Colonic mucosa (tissue), 4 donors: ENCODE data around the gene C4BPB. TPM values are rescaled to one million over a fixed set of nuclear protein-coding genes. Genes with fewer than 3 reads are reported as not detected.

Source experiments
- DNase-seq: peaks from one replicate; pipeline ENCODE4 v3.0.0-alpha.2; 2020
- H3K27ac ChIP-seq: fragments of 200-600 bp; one replicate; pipeline ENCODE4 v1.8.0; 2021
- H3K27me3 ChIP-seq: fragments of 200-600 bp; one replicate; pipeline ENCODE4 v1.8.0; 2021
- H3K36me3 ChIP-seq: fragments of 200-600 bp; one replicate; pipeline ENCODE4 v1.8.0; 2021
- H3K4me1 ChIP-seq: fragments of 200-600 bp; one replicate; pipeline ENCODE4 v1.8.0; 2021; ENCODE audit warnings: mild to moderate bottlenecking
- H3K4me3 ChIP-seq: fragments of 200-600 bp; one replicate; pipeline ENCODE4 v1.8.0; 2021
- H3K9ac ChIP-seq, 2 donors: one replicate each; pipeline ENCODE4 v1.7.0; 2013; ENCODE audit warnings: control low read depth in 2 of 2, low read depth in 2 of 2, low read length in 2 of 2
- H3K9me3 ChIP-seq: fragments of 200-600 bp; one replicate; pipeline ENCODE4 v1.8.0; 2021
- CTCF ChIP-seq: fragments of 200-600 bp; IDR thresholded peaks from one replicate; pipeline ENCODE4 v1.8.0; 2022; ENCODE audit warnings: antibody characterized with exemption, mild to moderate bottlenecking
- intact Hi-C: fragments of 100-400 bp; cut with DNase I; formaldehyde crosslinking; loops from one replicate; pipeline ENCODE4 v1.14.1; 2022
- total RNA-seq, 2 donors: library from RNA; stranded (reverse); fragmentation: NEBNext Ultra II Directional in 1 of 2; extraction: Animal tissue kit (Norgen Biotek cat#: 25700) in 1 of 2; gene quantifications; one replicate each; pipeline ENCODE4 v1.2.1, GENCODE V29; 2021
- donor health status: healthy.
- donor health status: DM: no; HTN: no; CAD: no.
- donor health status: DM: no; HTN: no; CAD: no.

C4BPB gene
- total RNA-seq, 2 donors from 2014 or later, result 5.0 to 9.6 TPM

- intact Hi-C loops, result no loop called here
- Histone ChIP-seq H3K9me3 (no peaks in the 10 kb centered on the region), H3K27ac (no peak overlapping the region), H3K9ac (no peak overlapping the region), H3K27me3 (no peaks in the 10 kb centered on the region), H3K4me1 (no peaks in the 10 kb centered on the region), H3K36me3 (no peaks in the 10 kb centered on the region), H3K4me3 (no peak overlapping the region)
- TF ChIP-seq CTCF, result no peak
- DNase-seq, result no peak
Measured at GRCh38 chr1:207093944-207094343, 5.3 kb downstream of the C4BPB start.

- no peak overlapping the region for H3K4me3 ChIP-seq
- no peaks in the 10 kb centered on the region for H3K36me3 ChIP-seq
- TF ChIP-seq CTCF, result no peak
- no peaks in the 10 kb centered on the region for H3K9me3 ChIP-seq
- H3K27me3 ChIP-seq, result no peaks in the 10 kb centered on the region
- no peak for DNase-seq
- no peaks in the 10 kb centered on the region for H3K4me1 ChIP-seq
- intact Hi-C loops, result no loop called here
- no peak overlapping the region for H3K27ac ChIP-seq
- H3K9ac ChIP-seq, result no peak overlapping the region
Measured at GRCh38 chr1:207097871-207098324, 9.2 kb downstream of the C4BPB start.

DNA sequence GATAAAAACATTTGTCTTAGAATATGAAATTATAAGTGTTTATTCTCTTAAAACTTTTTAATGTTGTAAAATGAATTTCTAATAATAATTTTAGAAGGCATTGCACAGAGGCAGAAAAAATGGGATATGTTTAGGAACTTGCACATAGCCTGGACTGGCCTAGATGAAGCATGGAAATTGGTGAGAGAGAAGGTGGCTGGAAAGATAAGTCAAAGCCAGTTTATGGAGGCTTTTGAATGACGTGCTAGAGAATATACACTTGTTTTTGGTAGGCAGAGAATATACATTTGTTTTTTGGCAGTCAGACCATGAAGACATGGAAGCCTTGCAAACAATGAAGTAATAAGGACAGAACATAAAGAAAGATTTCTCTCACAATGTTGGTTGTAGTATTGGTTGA is 13.1 kb downstream of the C4BPB start:
- intact Hi-C loops, result no loop called here

DNA sequence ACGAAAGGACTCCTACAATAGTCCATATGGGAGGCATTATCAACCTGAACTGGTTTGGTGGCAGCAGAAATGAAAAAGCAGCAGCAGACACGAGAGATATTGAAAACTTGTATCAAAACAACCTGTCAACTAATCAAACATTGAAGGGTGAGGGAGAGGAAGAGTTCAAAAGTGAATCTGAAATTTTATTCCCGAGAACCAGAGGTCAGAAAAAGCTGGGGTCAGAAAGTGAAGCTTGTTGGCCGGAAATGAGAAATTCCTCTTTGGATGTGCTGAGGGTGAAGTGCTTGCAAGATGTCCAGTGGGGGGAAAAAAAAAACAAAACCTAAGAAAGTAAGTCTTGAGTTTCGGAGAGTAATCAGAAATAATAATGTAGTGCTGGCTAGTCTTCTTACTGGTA is 13.5 kb downstream of the C4BPB start:
- Histone ChIP-seq H3K9me3 (no peaks in the 10 kb centered on the region), H3K27ac (no peak overlapping the region), H3K4me3 (no peak overlapping the region), H3K27me3 (no peaks in the 10 kb centered on the region), H3K9ac (no peak overlapping the region), H3K36me3 (no peaks in the 10 kb centered on the region), H3K4me1 (no peaks in the 10 kb centered on the region)
- DNase-seq, result no peak
- no peak for TF ChIP-seq CTCF
- intact Hi-C loops, result no loop called here

More for the DNA sequence above, 13.1 kb downstream of the C4BPB start:
- H3K36me3 ChIP-seq, result no peaks in the 10 kb centered on the region
- DNase-seq, result no peak
- H3K4me3 ChIP-seq, result no peak overlapping the region
- no peaks in the 10 kb centered on the region for H3K4me1 ChIP-seq
- no peaks in the 10 kb centered on the region for H3K9me3 ChIP-seq
- no peak overlapping the region for H3K9ac ChIP-seq
- H3K27me3 ChIP-seq, result no peaks in the 10 kb centered on the region
- no peak for TF ChIP-seq CTCF
- H3K27ac ChIP-seq, result no peak overlapping the region

GRCh38 chr1:207102659-207103058 is 14.0 kb downstream of the C4BPB start:
- Histone ChIP-seq H3K36me3 (no peaks in the 10 kb centered on the region), H3K9ac (no peak overlapping the region), H3K27me3 (no peaks in the 10 kb centered on the region), H3K27ac (no peak overlapping the region), H3K9me3 (no peaks in the 10 kb centered on the region), H3K4me3 (no peak overlapping the region), H3K4me1 (no peaks in the 10 kb centered on the region)
- intact Hi-C loops, result no loop called here
- TF ChIP-seq CTCF, result no peak
- no peak for DNase-seq
